AG10803 (cell line): Measurements from ENCODE around the gene ITGA1.

Experiments used
- DNase-seq: peaks from one replicate; pipeline ENCODE4 v3.0.0; 2010; ENCODE audit warnings: low read depth
- H3K4me3 ChIP-seq: 2 replicates; pipeline ENCODE4 v1.5.1; 2011; ENCODE audit warnings: mild to moderate bottlenecking, low read length, control low read depth
- CTCF ChIP-seq: conservative IDR thresholded peaks from 2 replicates; pipeline ENCODE4 v1.5.1; 2011; ENCODE audit warnings: mild to moderate bottlenecking, low read length, control low read depth, inconsistent platforms

Gene ITGA1

GRCh38 chr5:53006911-53007890, 219.5 kb downstream of the ITGA1 start:
- no peak for TF ChIP-seq CTCF
- no peak overlapping the region for H3K4me3 ChIP-seq
- peak; percentile 55 for DNase-seq

GRCh38 chr5:53008751-53009150, 221.0 kb downstream of the ITGA1 start:
- no peak overlapping the region for H3K4me3 ChIP-seq
- no peak for TF ChIP-seq CTCF
- DNase-seq: peak; percentile 42
